Left renal pelvis (tissue), 4 donors: ENCODE results near the gene GNB3. TPM values are rescaled to one million over a fixed set of nuclear protein-coding genes. Genes with fewer than 3 reads are reported as not detected.

ENCODE experiments used
- DNase-seq, 4 donors: peaks; one replicate each; pipeline ENCODE4 v3.0.0-alpha.2; 2013; ENCODE audit warnings: low read depth in 4 of 4, low spot score in 3 of 4
- polyA plus RNA-seq, 4 donors: library from polyadenylated mRNA; unstranded; fragments of 120-200 nt; gene quantifications; one replicate each; pipeline ENCODE4 v1.2.1, GENCODE V29; 2013; ENCODE audit not compliant: insufficient read length in 4 of 4

GNB3 gene
- polyA plus RNA-seq, 4 donors: 4.4 to 14.0 (median 6.8) TPM

GRCh38 chr12:6823182-6824084, 17.3 kb upstream of the GNB3 start:
- no peak for DNase-seq

GRCh38 chr12:6824085-6824775, 16.5 kb upstream of the GNB3 start:
- DNase-seq: no peak

GRCh38 chr12:6824901-6825381, 15.8 kb upstream of the GNB3 start:
- no peak for DNase-seq

- DNase-seq: peak in 1 of 4 donors; percentile 82
Observed at GRCh38 chr12:6825398-6826124, 15.2 kb upstream of the GNB3 start.

- DNase-seq: no peak
Observed at GRCh38 chr12:6826125-6826733, 14.5 kb upstream of the GNB3 start.

- DNase-seq: no peak
Observed at GRCh38 chr12:6826734-6827436, 13.8 kb upstream of the GNB3 start.

- DNase-seq: peak in 1 of 4 donors; percentile 71
Observed at GRCh38 chr12:6827437-6827911, 13.3 kb upstream of the GNB3 start.

GRCh38 chr12:6827982-6828780, 12.5 kb upstream of the GNB3 start, which contains the start of gene P3H3:
Gene P3H3, plus strand, starts transcription at chr12:6828407. Its CDS starts 34 bp downstream, at chr12:6828441.
- DNase-seq: no peak

- DNase-seq: no peak
Observed at GRCh38 chr12:6828781-6829535, 11.8 kb upstream of the GNB3 start.

- no peak for DNase-seq
Observed at GRCh38 chr12:6829536-6830220, 11.0 kb upstream of the GNB3 start.

GRCh38 chr12:6830286-6830890, 10.3 kb upstream of the GNB3 start:
- DNase-seq: no peak

GRCh38 chr12:6830999-6831398, 9.7 kb upstream of the GNB3 start:
- no peak for DNase-seq

GRCh38 chr12:6831450-6831995, 9.2 kb upstream of the GNB3 start:
- no peak for DNase-seq

- no peak for DNase-seq
Observed at GRCh38 chr12:6832125-6832524, 8.6 kb upstream of the GNB3 start.

- DNase-seq: no peak
Observed at GRCh38 chr12:6833189-6833890, 7.4 kb upstream of the GNB3 start.

- no peak for DNase-seq
Observed at GRCh38 chr12:6834254-6834653, 6.5 kb upstream of the GNB3 start.
